HG02610 (cell line): ENCODE measurements around the gene TTBK2.
A peak's percentile ranks its signal among the peaks of the same experiment; 100 is the strongest.
"Not testable (repeated sequence)": the region's sequence is repeated elsewhere in the genome, so short reads cannot be mapped to it uniquely, and the experiment has no call there.

Source experiments
- ATAC-seq: cut with Tn5 transposase; IDR thresholded peaks from one replicate; pipeline ENCODE4 v1.9.1; 2021; ENCODE audit warnings: mild to moderate bottlenecking, moderate library complexity; ENCODE audit not compliant: unreplicated experiment

Gene TTBK2

DNA sequence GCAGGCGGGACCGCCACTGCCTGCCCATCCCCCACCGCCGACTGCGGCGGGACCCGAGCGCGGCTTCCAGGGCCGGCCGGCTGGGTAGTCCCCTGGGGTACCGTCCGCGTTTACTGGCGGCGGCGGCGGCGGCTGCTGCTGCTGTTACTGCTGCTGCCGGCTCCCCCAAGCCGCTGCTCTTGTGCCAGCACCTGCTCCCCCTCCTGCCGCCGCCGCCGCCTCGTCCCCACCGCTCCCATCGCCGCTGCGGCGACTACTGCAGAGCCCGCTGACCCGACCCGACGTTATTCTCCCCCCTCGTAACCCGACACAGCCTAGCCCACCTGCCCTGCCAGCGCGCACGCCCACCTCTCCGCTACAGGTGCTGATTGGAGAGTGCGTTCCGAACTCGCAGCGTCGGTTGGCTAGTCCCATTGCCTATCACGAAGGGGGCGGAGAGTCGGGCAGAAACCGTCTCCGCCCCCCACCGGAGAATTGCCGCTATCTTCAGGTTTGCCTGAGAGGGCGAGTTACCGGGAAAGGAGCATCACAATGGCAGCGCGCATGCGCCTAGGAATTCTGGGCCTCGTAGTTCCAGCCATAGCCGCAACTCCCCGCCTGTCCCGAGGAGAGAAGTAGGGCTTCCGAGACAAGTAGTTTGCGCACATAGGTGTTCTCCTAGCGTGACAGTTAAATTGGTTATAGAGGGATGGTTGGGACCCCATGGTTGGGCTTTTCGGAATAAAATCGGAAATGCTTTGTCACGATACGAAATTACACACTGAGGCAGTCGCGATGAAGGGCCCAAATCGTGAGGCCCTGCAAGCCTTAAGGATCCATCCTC lies at the start of gene TTBK2:
TSS of gene TTBK2 (minus strand) at position 260 of the 823 bp plus-strand sequence. CDS start 42,161 bp downstream, outside the sequence.
- peak; percentile 97 for ATAC-seq

DNA sequence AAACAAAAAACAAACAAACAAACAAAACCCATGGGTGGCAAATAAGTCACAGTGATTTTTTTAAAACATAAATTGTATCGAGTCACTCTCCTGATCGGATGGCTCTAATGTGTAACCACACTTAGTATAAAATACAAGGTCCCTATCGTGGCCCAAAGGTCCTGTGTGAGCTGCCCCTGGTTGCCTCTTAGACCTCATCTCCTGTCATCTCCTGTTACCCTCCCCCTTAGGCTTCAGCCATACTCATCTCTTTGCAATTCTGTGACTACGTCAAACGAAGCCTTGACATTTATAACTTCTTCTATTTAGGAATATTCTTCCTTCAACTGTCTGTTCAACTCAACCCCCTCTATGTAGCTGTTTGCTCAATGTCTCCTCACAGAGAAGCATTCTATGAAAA lies 43.9 kb upstream of the TTBK2 start:
- ATAC-seq, result no peak

DNA sequence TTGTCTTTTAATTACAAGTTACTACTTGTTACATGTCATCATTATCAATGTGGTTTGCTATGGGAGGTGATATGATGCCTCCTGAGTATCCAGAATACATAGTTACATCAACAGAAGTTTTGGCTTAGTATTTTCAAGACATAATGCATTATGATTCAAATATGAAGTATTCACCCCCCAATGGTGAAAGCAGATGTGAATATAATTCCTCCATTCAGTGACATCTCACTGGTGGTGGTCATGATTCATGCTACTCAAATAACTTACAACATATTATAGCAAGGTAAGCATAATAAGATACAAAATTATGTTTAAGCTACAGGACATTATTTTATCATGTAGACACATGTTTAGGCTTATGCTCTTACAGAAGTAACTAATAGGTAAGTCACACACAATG lies 34.9 kb upstream of the TTBK2 start:
- no peak for ATAC-seq

DNA sequence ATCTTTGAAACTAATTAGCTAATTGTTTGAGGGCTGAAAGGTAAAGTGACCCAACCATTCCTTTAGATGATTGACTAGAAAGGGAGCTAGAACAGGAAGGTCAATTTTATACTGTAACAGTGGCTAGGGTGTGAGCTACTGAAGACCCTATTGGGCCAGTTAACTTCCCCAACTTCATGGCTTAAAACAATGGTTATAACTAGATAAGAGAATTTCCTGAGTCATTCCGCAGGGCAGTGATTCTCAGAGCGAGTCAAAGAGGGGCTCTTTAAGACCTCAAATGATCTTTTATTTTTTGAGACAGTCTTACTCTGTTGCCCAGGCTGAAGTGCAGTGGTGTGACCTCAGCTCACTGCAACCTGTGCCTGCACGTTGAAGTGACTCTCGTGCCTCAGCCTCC lies 33.7 kb upstream of the TTBK2 start:
- no peak for ATAC-seq

DNA sequence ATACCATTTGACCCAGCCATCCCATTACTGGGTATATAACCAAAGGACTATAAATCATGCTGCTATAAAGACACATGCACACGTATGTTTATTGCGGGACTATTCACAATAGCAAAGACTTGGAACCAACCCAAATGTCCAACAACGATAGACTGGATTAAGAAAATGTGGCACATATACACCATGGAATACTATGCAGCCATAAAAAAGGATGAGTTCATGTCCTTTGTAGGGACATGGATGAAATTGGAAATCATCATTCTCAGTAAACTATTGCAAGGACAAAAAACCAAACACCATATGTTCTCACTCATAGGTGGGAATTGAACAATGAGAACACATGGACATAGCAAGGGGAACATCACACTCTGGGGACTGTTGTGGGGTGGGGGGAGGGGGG lies 28.3 kb upstream of the TTBK2 start:
- ATAC-seq, result not testable (repeated sequence)

DNA sequence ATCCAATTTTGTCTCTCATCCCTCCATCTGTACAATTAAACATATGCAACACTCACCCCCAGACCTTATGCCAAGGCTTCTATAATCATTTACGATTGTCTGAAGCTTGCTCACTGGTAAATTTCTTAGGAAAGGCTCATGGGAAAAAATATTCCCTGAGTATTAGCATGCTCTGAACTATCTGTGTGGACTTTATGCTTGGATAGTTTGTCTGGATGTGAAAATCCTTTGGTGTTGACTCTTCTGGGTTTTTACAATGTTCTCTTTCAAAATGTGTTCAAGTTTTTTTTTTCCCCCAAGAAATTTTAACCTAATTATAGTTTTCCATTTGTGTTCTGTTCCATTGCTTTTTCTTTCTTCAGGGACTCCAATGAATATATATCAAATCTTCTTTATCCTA lies 19.9 kb upstream of the TTBK2 start:
- ATAC-seq, result no peak

DNA sequence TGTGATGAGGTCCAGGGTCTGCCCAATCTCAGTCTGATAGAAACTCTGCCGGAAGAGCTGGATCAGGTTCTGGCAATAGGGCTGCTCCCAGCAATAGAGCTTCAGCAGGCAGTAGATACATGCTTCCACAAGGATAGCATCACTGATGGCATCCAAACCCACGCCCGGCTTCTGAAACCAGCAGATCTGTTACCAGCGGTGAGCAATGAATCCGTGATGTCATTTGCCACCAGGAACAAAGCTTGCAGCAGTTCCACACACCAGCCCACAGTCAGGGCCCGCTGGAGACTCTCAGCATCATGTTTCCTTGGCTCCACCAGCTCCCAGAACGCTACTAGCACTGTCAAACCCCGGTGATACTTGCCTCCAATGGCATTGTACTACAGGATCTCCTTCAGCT lies 19.3 kb upstream of the TTBK2 start:
- no peak for ATAC-seq

DNA sequence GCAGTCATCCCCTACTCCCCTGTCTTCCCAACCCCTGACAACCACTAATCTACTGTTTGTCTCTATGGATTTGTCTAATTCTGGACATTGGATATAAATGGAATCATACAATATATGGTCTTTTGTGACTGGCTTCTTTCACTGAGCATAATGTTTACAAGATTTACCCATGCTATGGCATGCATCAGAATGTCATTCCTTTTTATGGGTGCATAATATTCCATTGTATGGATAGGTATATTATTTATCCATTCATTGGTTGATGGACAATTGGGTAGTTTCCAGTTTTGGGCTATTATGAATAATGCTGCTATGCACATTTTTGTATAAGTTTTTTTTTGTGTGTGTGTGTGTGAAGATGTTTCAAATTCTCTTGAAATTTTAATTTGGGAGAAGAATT lies 16.6 kb upstream of the TTBK2 start:
- no peak for ATAC-seq

DNA sequence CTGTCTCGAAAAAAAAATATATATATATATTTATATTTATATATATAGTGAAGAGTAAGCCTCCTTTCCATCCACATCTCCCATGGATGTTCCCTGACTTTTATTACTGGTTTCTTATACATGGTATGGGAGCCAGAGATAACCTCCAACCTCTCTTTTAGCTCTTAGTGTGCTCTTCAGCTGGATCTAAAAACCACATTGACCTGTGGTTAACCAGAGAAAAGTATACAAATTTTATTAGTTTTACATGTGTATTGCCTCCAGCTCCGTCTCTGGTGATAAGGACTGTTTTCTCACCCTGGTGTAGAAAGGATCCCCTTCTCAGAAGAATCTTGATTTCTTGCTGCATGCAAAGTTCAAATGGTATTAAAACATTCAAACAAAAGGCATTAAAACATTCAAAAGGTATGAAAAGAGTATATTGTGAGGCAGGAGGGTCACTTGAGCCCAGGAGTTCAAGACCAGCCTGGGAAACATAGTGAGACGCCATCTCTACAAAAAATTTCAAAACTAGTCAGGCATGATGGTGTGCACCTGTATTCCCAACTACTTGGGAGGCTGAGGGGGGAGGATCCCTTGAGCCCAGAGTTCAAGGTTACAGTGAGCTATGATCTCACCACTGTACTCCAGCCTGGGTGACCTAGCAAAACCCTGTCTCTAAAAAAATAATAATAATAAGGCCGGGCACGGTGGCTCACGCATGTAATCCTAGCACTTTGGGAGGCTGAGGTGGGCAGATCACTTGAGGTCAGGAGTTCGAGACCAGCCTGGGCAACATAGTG lies 13.5 kb upstream of the TTBK2 start:
- no peak for ATAC-seq

DNA sequence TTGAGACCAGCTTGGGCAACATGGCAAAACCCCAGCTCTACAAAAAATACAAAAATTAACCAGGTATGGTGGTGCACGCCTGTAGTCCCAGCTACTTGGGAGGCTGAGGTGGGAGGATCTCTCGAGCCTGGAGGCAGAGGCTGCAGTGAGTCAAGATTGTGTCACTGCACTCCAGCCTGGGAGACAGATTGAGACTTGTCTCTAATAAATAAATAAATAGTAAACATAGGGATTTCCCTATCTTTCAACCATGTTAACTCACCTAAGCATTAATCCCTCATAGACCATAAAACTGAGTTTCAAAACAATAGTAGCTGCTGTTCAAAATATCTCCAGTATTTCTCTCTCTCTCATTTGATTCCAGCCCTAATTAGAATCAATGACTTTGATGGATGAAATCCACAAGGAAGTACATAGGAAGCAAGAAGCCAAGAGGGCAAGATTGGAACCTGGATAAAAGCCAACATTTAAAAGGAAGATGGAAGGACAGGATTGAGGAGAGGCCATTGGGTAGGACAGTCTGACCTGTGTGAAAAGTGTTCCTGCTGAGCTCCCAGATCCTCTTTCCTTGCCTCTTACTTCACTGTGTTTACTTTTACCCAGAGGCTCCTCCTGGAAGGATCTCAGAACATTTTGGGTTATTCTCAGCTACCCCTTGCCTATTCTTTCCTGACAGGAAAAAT lies 12.4 kb upstream of the TTBK2 start:
- ATAC-seq, result no peak

DNA sequence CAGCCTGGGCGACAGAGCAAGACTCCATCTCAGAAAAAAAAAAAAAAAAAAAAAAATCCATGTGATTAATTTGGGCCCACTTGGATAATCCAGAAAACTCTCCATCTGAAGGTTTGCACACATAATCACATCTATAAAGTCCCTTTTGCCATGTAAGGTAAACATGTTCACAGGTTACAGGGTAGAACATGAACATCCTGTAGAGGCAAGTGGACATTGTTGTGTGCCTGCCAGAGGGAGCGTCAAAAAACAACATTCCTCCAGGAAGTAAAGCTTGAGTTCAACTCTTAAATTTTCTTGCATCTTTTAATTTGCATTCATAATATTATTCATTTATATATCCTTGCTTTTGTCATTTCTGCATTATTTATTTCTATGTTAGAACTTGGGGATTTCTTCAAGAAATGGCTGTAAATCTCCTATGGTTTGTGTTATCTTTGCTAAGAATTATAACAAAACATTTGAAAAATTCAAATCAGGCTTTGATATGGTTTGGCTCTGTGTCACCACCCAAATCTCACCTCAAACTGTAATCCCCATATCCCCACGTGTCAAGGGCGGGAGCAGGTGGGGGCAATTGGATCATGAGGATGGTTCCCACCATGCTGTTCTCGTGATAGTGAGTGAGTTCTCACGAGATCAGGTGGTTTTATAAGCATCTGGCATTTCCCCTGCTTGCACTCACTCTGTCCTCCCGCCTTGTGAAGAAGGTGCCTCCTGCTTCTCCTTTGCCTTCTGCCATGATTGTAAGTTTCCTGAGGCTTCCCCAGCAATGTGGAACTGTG lies 11.3 kb upstream of the TTBK2 start:
- ATAC-seq, result no peak

DNA sequence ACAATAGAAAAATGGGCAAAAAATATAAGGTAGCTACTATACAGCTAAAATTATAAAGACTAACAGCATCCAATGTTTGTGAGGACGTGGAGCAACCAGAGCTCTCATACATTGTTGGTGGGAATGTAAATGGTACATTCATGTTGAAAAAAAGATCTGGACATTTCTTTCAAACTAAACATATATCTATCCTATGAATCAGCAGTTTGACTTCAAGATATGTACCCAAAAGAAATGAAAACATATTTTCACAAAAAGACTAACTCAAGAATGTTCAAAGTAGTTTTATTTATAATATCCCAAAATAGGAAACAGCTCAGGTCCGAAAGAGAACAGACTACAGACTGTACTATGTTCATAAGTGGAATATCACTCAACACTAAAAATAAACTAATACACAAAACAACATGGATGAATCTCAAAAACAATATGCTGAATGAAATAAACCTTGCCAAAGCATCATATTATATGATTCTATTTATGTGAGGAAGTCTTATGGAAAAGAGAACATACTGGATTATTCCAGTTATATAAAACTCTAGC lies 8.8 kb upstream of the TTBK2 start:
- no peak for ATAC-seq

DNA sequence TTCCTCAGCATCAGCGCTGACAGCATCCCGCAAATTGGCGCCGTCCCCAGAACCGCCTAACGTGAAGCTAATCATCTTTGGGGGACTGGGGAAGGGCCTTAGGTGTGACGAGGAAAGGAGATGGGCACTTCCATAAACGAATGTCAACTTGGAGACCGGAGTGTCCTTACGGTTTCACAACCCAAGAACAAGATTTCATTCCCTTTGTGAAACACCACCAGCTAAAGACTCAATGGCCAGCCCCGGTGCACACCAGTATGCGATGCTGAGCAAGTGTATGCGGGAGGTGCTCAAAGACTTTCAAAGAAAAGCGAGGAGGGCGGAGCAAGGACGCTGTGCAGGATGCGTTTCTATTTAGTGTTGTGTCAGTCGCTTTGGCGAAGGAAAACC lies 759 bp upstream of the TTBK2 start:
- ATAC-seq, result no peak

DNA sequence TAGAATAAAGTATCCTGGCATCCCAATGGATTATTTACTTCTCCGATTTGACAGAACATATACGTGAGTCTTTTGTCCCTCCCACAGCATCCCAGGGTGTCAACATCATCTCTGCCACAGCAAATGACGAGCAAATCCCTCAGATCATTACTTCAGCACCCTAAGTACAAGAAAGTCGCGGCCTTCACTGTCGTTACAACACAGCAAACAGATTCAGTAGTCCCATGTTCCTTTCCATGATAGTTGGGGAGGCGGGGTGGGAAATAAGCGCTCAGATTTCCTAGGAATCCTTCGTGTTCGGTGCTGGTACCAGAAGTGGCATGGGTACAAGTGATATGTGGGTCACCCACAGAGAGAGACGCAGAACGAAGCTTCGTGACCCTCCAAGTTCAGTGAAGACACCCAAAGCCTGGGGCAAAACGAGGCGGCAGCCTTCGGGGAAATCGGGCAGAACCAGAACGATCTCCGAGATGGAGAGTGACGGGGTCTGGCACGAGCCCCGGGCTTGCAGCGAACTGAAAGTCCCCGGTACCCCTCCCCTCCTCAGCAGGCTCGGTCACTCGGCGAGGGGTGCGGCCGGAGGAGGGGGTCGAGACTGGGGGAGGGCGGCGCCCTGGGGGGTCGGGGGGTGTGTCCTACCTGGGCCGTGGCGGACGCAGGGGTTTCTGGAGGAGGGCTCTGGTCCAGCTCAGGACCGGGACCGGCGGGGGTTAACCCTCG lies 619 bp downstream of the TTBK2 start:
- ATAC-seq, result no peak

DNA sequence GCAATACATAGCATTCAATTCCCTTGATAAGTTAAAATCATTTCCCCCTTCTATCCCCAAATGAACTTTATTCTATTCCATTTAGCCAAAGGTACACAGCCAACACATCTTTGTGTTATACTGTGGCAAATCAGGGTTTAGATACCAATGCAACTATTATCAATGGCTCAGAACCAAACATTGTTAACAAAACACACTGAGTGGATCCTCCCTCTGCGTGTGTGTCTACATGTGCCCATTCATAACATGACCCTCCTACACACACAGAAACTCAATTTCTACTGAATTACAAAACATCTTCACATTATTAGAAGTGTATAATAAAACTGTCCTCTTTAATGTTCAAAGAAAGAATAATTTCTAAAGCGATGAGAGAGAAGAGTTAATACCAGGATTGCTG lies 1.3 kb downstream of the TTBK2 start:
- no peak for ATAC-seq

DNA sequence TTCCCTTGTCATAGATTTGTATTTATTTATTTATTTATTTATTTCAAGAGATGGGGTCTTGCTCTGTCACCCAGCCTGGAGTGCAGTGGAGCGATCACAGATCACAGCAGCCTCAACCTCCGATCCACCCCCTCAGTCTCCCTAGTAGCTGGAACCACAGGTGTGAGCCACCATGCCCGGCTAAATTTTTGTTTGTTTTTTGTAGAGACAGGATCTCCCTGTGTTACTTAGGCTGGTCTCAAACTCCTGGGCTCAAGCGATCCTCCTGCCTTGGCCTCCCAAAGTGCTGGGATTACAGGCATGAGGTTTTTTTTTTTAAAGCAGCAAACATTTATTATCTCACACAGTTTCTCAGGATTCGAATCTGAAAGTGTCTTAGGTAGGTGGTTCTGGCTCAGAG lies 2.5 kb downstream of the TTBK2 start:
- ATAC-seq, result no peak

DNA sequence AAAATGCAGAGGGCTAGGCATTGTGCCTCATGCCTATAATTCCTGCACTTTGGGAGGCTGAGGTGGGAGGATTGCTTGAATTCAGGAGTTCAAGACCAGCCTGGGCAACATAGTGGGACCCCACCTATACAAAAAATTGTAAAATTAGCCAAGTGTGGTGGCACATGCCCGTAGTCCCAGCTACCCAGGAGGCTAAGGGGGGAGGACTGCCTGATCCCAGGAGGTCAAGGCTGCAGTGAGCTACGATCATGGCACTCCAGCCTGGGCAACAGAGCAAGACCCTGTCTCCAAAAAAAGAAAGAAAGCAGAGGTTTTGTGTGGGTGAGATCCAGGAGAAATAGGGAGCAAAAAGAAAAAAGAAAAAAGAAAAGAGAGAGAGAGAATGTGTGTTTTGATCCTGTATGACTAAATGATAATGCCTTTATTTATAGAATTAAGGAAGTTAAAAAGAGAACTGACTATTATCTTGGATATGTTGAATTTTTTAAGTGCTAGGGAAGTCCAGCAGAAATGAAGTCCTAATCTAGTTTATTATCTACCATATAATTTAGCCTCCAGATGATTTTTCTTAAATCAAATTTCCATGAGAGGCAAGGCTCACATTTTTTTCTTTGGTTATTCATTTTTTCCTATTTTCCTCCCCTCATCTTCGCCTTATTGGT lies 4.8 kb downstream of the TTBK2 start:
- ATAC-seq, result no peak

DNA sequence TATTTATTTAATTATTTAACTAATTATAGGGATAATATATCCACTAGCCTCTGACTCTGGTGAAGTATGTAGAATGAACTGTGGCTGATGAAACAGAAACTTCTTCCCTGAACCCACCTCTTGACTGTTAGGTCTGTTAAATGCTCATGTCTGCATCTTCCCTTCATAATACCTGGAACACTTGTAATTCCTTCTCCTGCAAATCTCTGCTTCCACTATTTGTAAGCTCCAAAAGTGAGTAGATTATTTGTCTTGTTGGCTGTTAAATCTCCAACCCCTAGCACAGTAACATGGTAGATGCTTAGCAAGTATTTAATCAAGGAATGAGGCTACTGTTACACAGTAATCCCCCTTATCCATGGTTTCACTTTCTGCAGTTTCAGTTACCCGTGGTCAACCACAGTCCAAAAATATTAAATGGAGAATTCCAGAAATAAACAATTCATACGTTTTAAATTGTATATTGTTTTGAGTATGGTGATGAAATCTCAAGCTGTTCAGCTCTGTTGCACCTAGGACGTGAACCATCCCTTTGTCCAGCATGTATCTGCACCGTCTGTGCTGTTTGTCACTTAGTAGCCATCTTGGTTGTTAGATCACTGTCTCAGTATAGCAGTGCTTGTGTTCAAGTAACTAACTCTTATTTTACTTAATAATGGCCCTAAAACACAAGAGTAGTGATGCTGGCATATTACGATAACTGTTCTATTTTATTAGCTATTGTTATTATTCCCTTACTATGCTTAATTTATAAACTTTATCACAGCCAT lies 5.7 kb downstream of the TTBK2 start:
- no peak for ATAC-seq
